DMS153 treated with DMSO at 0.1 percent for 48 hours (cell line): ENCODE results near the gene LARP1.

ENCODE experiments used
- DNase-seq: peaks from one replicate; lab custom pipeline; 2025; ENCODE audit not compliant: unreplicated experiment; lab: John Stamatoyannopoulos, UW

LARP1 gene

GRCh38 chr5:154850255-154851062 is 95.3 kb downstream of the LARP1 start, which contains the start of gene FAXDC2:
Gene FAXDC2 (minus strand): TSS chr5:154850603. CDS start chr5:154838178, 12,425 bp downstream.
- DNase-seq = no peak

- no peak for DNase-seq
Measured at GRCh38 chr5:154851351-154851750, 96.2 kb downstream of the LARP1 start.

GRCh38 chr5:154857530-154858296 is 102.5 kb downstream of the LARP1 start:
- DNase-seq = peak; percentile 58

GRCh38 chr5:154858297-154858971 is 103.3 kb downstream of the LARP1 start, which contains the start of gene CNOT8:
Gene CNOT8 (plus strand): TSS chr5:154858627. CDS start chr5:154863279, 4,652 bp downstream.
- DNase-seq = peak; percentile 58

- no peak for DNase-seq
Measured at GRCh38 chr5:154858972-154859871, 104.0 kb downstream of the LARP1 start.

- DNase-seq = no peak
Measured at GRCh38 chr5:154860123-154860522, 104.9 kb downstream of the LARP1 start.

- DNase-seq = no peak
Measured at GRCh38 chr5:154860765-154861164, 105.6 kb downstream of the LARP1 start.

- no peak for DNase-seq
Measured at GRCh38 chr5:154861946-154862345, 106.8 kb downstream of the LARP1 start.

GRCh38 chr5:154862766-154863165 is 107.6 kb downstream of the LARP1 start:
- DNase-seq = no peak

- DNase-seq = no peak
Measured at GRCh38 chr5:154863291-154864080, 108.3 kb downstream of the LARP1 start.

GRCh38 chr5:154865466-154866184 is 110.4 kb downstream of the LARP1 start:
- DNase-seq = no peak

- no peak for DNase-seq
Measured at GRCh38 chr5:154866841-154867240, 111.7 kb downstream of the LARP1 start.
